Activated CD4-positive, alpha-beta memory T cell treated with anti-CD3 and anti-CD28 coated beads, Interleukin-2, amount 10 ng/mL, durations not matched to agents 7 days and 5 days (primary cell): ENCODE measurements around the gene GAS7. TPM values are rescaled to one million over a fixed set of nuclear protein-coding genes. Genes with fewer than 3 reads are reported as not detected.

ENCODE experiments used
- CTCF ChIA-PET: fragments of 350-600 bp; sonication (Branson Sonifier 250); formaldehyde crosslinking; loops from one replicate; lab custom pipeline; 2021; ENCODE audit warnings: antibody characterized with exemption, inconsistent platforms; lab: Charles Lee
- POLR2A ChIA-PET: fragments of 350-600 bp; sonication (Branson Sonifier 250); formaldehyde crosslinking; loops from one replicate; lab custom pipeline; 2021; ENCODE audit warnings: antibody characterized with exemption; lab: Charles Lee
- DNase-seq: peaks from one replicate; pipeline ENCODE4 v3.0.0-alpha.2; 2020
- H3K27ac Mint-ChIP-seq: one replicate; pipeline ENCODE4 v1.8.0; 2021; ENCODE audit warnings: mild to moderate bottlenecking, mixed read lengths
- H3K27me3 Mint-ChIP-seq: one replicate; pipeline ENCODE4 v1.8.0; 2021; ENCODE audit warnings: mixed read lengths
- H3K36me3 Mint-ChIP-seq: one replicate; pipeline ENCODE4 v1.8.0; 2021; ENCODE audit warnings: low read depth, mixed read lengths
- H3K4me1 Mint-ChIP-seq: one replicate; pipeline ENCODE4 v1.8.0; 2021; ENCODE audit warnings: mixed read lengths
- H3K4me3 Mint-ChIP-seq: one replicate; pipeline ENCODE4 v1.8.0; 2021; ENCODE audit warnings: mild to moderate bottlenecking, mixed read lengths
- H3K9me3 Mint-ChIP-seq: one replicate; pipeline ENCODE4 v1.8.0; 2021; ENCODE audit warnings: mixed read lengths
- total RNA-seq, 2 experiments: library from RNA; stranded (reverse); gene quantifications; one replicate each; pipeline ENCODE4 v1.2.3, GENCODE V29; 2021

GAS7 gene
- total RNA-seq, 2 experiments from 2014 or later, result 0.23 to 0.35 TPM

GRCh38 chr17:9976283-9977179, 221.9 kb downstream of the GAS7 start:
- POLR2A ChIA-PET, result no interaction called here
- Mint-ChIP-seq H3K9me3 (no peaks in the 10 kb centered on the region), H3K4me1 (no peaks in the 10 kb centered on the region), H3K27me3 (no peaks in the 10 kb centered on the region), H3K4me3 (no peak overlapping the region), H3K27ac (no peak overlapping the region), H3K36me3 (no peaks in the 10 kb centered on the region)
- CTCF ChIA-PET, result no interaction called here
- no peak for DNase-seq

GRCh38 chr17:9974448-9975381, 223.7 kb downstream of the GAS7 start:
- Mint-ChIP-seq H3K27ac (no peak overlapping the region), H3K9me3 (no peaks in the 10 kb centered on the region), H3K4me3 (no peak overlapping the region), H3K4me1 (no peaks in the 10 kb centered on the region), H3K27me3 (no peaks in the 10 kb centered on the region), H3K36me3 (no peaks in the 10 kb centered on the region)
- CTCF ChIA-PET, result no interaction called here
- POLR2A ChIA-PET, result no interaction called here
- DNase-seq, result no peak

- H3K36me3 Mint-ChIP-seq, result no peaks in the 10 kb centered on the region
- CTCF ChIA-PET, result no interaction called here
- POLR2A ChIA-PET, result no interaction called here
These were observed 224.5 kb downstream of the GAS7 start for GRCh38 chr17:9973669-9974447.

GRCh38 chr17:9971991-9972390, 226.4 kb downstream of the GAS7 start:
- ChIA-PET POLR2A (no interaction called here), CTCF (no interaction called here)
- Mint-ChIP-seq H3K4me3 (no peak overlapping the region), H3K4me1 (no peaks in the 10 kb centered on the region), H3K27me3 (no peaks in the 10 kb centered on the region), H3K36me3 (no peaks in the 10 kb centered on the region), H3K27ac (no peak overlapping the region), H3K9me3 (no peaks in the 10 kb centered on the region)
- no peak for DNase-seq

More at GRCh38 chr17:9973669-9974447, 224.5 kb downstream of the GAS7 start:
- Mint-ChIP-seq H3K4me1 (no peaks in the 10 kb centered on the region), H3K4me3 (no peak overlapping the region), H3K27me3 (no peaks in the 10 kb centered on the region), H3K27ac (no peak overlapping the region), H3K9me3 (no peaks in the 10 kb centered on the region)
- no peak for DNase-seq

GRCh38 chr17:9969301-9969935, 229.0 kb downstream of the GAS7 start:
- Mint-ChIP-seq H3K4me1 (no peaks in the 10 kb centered on the region), H3K36me3 (no peaks in the 10 kb centered on the region), H3K27ac (no peak overlapping the region), H3K27me3 (no peaks in the 10 kb centered on the region), H3K9me3 (no peaks in the 10 kb centered on the region), H3K4me3 (no peak overlapping the region)
- CTCF ChIA-PET, result no interaction called here
- POLR2A ChIA-PET, result no interaction called here
- no peak for DNase-seq

- ChIA-PET POLR2A (no interaction called here), CTCF (no interaction called here)
- Mint-ChIP-seq H3K4me1 (no peaks in the 10 kb centered on the region), H3K4me3 (no peak overlapping the region), H3K27ac (no peak overlapping the region), H3K36me3 (no peaks in the 10 kb centered on the region), H3K9me3 (no peaks in the 10 kb centered on the region), H3K27me3 (no peaks in the 10 kb centered on the region)
- no peak for DNase-seq
These were observed 229.5 kb downstream of the GAS7 start for GRCh38 chr17:9968881-9969280.

- Mint-ChIP-seq H3K4me3 (no peak overlapping the region), H3K36me3 (no peaks in the 10 kb centered on the region), H3K27ac (no peak overlapping the region), H3K4me1 (no peaks in the 10 kb centered on the region), H3K9me3 (no peaks in the 10 kb centered on the region), H3K27me3 (no peaks in the 10 kb centered on the region)
- no peak for DNase-seq
- POLR2A ChIA-PET, result no interaction called here
- CTCF ChIA-PET, result no interaction called here
These were observed 230.4 kb downstream of the GAS7 start for GRCh38 chr17:9968008-9968407.

- Mint-ChIP-seq H3K9me3 (no peaks in the 10 kb centered on the region), H3K27me3 (no peaks in the 10 kb centered on the region), H3K4me1 (no peaks in the 10 kb centered on the region), H3K27ac (no peak overlapping the region), H3K36me3 (no peaks in the 10 kb centered on the region), H3K4me3 (no peak overlapping the region)
- ChIA-PET POLR2A (no interaction called here), CTCF (no interaction called here)
- DNase-seq, result peak; percentile 19
These were observed 238.9 kb downstream of the GAS7 start for GRCh38 chr17:9959377-9959981.

- no peaks in the 10 kb centered on the region for H3K4me1 Mint-ChIP-seq
- CTCF ChIA-PET, result no interaction called here
- H3K9me3 Mint-ChIP-seq, result no peaks in the 10 kb centered on the region
- no peak for DNase-seq
- H3K27ac Mint-ChIP-seq, result no peak overlapping the region
- H3K4me3 Mint-ChIP-seq, result no peak overlapping the region
- no peaks in the 10 kb centered on the region for H3K36me3 Mint-ChIP-seq
- POLR2A ChIA-PET, result no interaction called here
- H3K27me3 Mint-ChIP-seq, result no peaks in the 10 kb centered on the region
These were observed 239.7 kb downstream of the GAS7 start for GRCh38 chr17:9958586-9959281.

- no peak overlapping the region for H3K27ac Mint-ChIP-seq
- H3K4me3 Mint-ChIP-seq, result no peak overlapping the region
- DNase-seq, result no peak
- ChIA-PET CTCF (no interaction called here), POLR2A (interaction anchor here (0.7 kb wide), 1 partner anchor 399 kb away, joined by 4 read pairs; no protein-coding TSS in a partner anchor)
- no peaks in the 10 kb centered on the region for H3K9me3 Mint-ChIP-seq
- no peaks in the 10 kb centered on the region for H3K36me3 Mint-ChIP-seq
- H3K27me3 Mint-ChIP-seq, result no peaks in the 10 kb centered on the region
- H3K4me1 Mint-ChIP-seq, result no peaks in the 10 kb centered on the region
These were observed 241.2 kb downstream of the GAS7 start for GRCh38 chr17:9957244-9957643.

- Mint-ChIP-seq H3K27me3 (no peaks in the 10 kb centered on the region), H3K36me3 (no peaks in the 10 kb centered on the region), H3K4me1 (no peaks in the 10 kb centered on the region), H3K27ac (no peak overlapping the region), H3K9me3 (no peaks in the 10 kb centered on the region), H3K4me3 (no peak overlapping the region)
- DNase-seq, result no peak
- POLR2A ChIA-PET, result no interaction called here
- CTCF ChIA-PET, result no interaction called here
These were observed 241.8 kb downstream of the GAS7 start for GRCh38 chr17:9956474-9957131.
